LNCAP (cell line): ENCODE measurements around the gene MTHFD2L.

Experiments used
- CTCF ChIP-seq: fragments of 450-650 bp; IDR thresholded peaks from 2 replicates; pipeline ENCODE4 v1.5.1; 2017; ENCODE audit warnings: mild to moderate bottlenecking

Gene MTHFD2L

GRCh38 chr4:74111990-74112389 is 45.9 kb upstream of the MTHFD2L start:
- TF ChIP-seq CTCF = no peak

GRCh38 chr4:74112399-74113105 is 45.4 kb upstream of the MTHFD2L start:
- TF ChIP-seq CTCF = no peak

GRCh38 chr4:74114234-74114633 is 43.7 kb upstream of the MTHFD2L start:
- no peak for TF ChIP-seq CTCF

- no peak for TF ChIP-seq CTCF
Observed at GRCh38 chr4:74117024-74117534, 40.8 kb upstream of the MTHFD2L start.

GRCh38 chr4:74118600-74119338 is 39.1 kb upstream of the MTHFD2L start:
- TF ChIP-seq CTCF = no peak

GRCh38 chr4:74120086-74120485 is 37.8 kb upstream of the MTHFD2L start:
- no peak for TF ChIP-seq CTCF

GRCh38 chr4:74121643-74122579 is 36.0 kb upstream of the MTHFD2L start:
- no peak for TF ChIP-seq CTCF
